KMS-11 (cell line): ENCODE results near the gene TFDP2.
"Not testable (repeated sequence)": the region's sequence is repeated elsewhere in the genome, so short reads cannot be mapped to it uniquely, and the experiment has no call there.

ENCODE experiments used
- H2AFZ ChIP-seq: fragments of 200-600 bp; sonication (generic); 2 replicates; pipeline ENCODE4 v1.6.1; 2016; ENCODE audit warnings: antibody characterized with exemption, mixed run types, low read depth
- H3K27ac ChIP-seq: fragments of 200-600 bp; sonication (generic); 2 replicates; pipeline ENCODE4 v1.6.1; 2016; ENCODE audit warnings: mild to moderate bottlenecking, mixed run types
- H3K27me3 ChIP-seq: fragments of 200-600 bp; sonication (generic); 2 replicates; pipeline ENCODE4 v1.6.1; 2017; ENCODE audit warnings: mild to moderate bottlenecking, low read depth, mixed run types, moderate library complexity; ENCODE audit not compliant: insufficient read depth
- H3K36me3 ChIP-seq: fragments of 200-600 bp; sonication (generic); 2 replicates; pipeline ENCODE4 v1.6.1; 2017; ENCODE audit warnings: mild to moderate bottlenecking, mixed run types; ENCODE audit not compliant: insufficient read depth
- H3K4me1 ChIP-seq: fragments of 200-600 bp; sonication (generic); 2 replicates; pipeline ENCODE4 v1.6.1; 2016; ENCODE audit warnings: mild to moderate bottlenecking, low read depth, mixed run types; ENCODE audit not compliant: poor library complexity, severe bottlenecking
- H3K4me2 ChIP-seq: fragments of 200-600 bp; sonication (generic); 2 replicates; pipeline ENCODE4 v1.7.0; 2016; ENCODE audit warnings: mild to moderate bottlenecking, mixed run types
- H3K4me3 ChIP-seq: fragments of 200-600 bp; sonication (generic); IDR thresholded peaks from 2 replicates; pipeline ENCODE4 v1.6.1; 2017; ENCODE audit warnings: low read depth, low read length, mixed read lengths; ENCODE audit not compliant: insufficient read depth
- H3K79me2 ChIP-seq: fragments of 200-600 bp; sonication (generic); 2 replicates; pipeline ENCODE4 v1.6.1; 2016; ENCODE audit warnings: low read depth, mixed run types; ENCODE audit not compliant: insufficient read depth
- H3K9ac ChIP-seq: fragments of 200-600 bp; sonication (generic); 2 replicates; pipeline ENCODE4 v1.6.1; 2016; ENCODE audit warnings: mild to moderate bottlenecking, mixed run types
- H4K20me1 ChIP-seq: fragments of 200-600 bp; sonication (generic); 2 replicates; pipeline ENCODE4 v1.6.1; 2016; ENCODE audit warnings: mild to moderate bottlenecking, mixed run types; ENCODE audit not compliant: insufficient read depth
- TF ChIP-seq, protein P1 (sequence below): fragments of 200-600 bp; sonication (generic); conservative IDR thresholded peaks from 2 replicates; pipeline ENCODE4 v1.6.1; 2017; ENCODE audit warnings: low read depth, mild to moderate bottlenecking, antibody characterized with exemption, low read length, moderate library complexity, mixed read lengths

The TFDP2 gene

GRCh38 chr3:142150271-142150670 lies 927 bp upstream of the TFDP2 start:
- Histone ChIP-seq H2AFZ (no peak overlapping the region), H3K4me3 (no peak overlapping the region), H3K27ac (no peak overlapping the region), H3K4me2 (no peak overlapping the region), H3K9ac (no peak overlapping the region), H3K79me2 (peaks cover 8% of the 10 kb centered on the region; the same call in 1 of the 2 replicates), H4K20me1 (no peaks in the 10 kb centered on the region), H3K27me3 (no peaks in the 10 kb centered on the region), H3K36me3 (no peaks in the 10 kb centered on the region), H3K4me1 (peaks cover 24% of the 10 kb centered on the region)
- TF ChIP-seq, protein P1, sequence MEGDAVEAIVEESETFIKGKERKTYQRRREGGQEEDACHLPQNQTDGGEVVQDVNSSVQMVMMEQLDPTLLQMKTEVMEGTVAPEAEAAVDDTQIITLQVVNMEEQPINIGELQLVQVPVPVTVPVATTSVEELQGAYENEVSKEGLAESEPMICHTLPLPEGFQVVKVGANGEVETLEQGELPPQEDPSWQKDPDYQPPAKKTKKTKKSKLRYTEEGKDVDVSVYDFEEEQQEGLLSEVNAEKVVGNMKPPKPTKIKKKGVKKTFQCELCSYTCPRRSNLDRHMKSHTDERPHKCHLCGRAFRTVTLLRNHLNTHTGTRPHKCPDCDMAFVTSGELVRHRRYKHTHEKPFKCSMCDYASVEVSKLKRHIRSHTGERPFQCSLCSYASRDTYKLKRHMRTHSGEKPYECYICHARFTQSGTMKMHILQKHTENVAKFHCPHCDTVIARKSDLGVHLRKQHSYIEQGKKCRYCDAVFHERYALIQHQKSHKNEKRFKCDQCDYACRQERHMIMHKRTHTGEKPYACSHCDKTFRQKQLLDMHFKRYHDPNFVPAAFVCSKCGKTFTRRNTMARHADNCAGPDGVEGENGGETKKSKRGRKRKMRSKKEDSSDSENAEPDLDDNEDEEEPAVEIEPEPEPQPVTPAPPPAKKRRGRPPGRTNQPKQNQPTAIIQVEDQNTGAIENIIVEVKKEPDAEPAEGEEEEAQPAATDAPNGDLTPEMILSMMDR: no peak

DNA sequence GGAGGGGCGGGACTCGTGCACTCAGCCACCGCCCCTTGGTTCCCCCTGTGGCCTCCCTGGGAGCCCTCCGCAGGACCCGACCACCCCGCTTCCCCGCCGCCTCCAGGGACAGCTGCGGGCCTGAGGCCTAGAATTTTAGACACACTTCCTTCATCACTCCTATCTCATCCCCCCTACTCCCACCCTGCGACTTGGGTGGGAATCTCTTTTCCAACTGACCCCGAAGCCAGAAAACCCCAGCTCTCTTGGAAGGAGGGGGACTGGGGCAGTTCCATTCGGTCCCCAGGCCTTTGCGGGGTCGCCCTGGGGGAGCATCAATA lies 289 bp upstream of the TFDP2 start:
- Histone ChIP-seq H3K4me3 (peak overlapping the region; percentile 82), H3K4me2 (peak overlapping the region; percentile 76), H3K79me2 (peaks cover 8% of the 10 kb centered on the region; the same call in 1 of the 2 replicates), H3K4me1 (peaks cover 24% of the 10 kb centered on the region), H3K27ac (no peak overlapping the region), H2AFZ (peak overlapping the region; percentile 73), H3K9ac (peak overlapping the region; percentile 76; the same call in 1 of the 2 replicates), H3K27me3 (no peaks in the 10 kb centered on the region), H3K36me3 (no peaks in the 10 kb centered on the region), H4K20me1 (no peaks in the 10 kb centered on the region)
- TF ChIP-seq, protein P1: no peak

- peak overlapping the region; percentile 76 for H3K9ac ChIP-seq
- H3K4me1 ChIP-seq: peaks cover 24% of the 10 kb centered on the region
- peaks cover 8% of the 10 kb centered on the region; the same call in 1 of the 2 replicates for H3K79me2 ChIP-seq
- TF ChIP-seq, protein P1: no peak
- no peaks in the 10 kb centered on the region for H3K27me3 ChIP-seq
- peak overlapping the region; percentile 73 for H2AFZ ChIP-seq
- no peak overlapping the region for H3K4me3 ChIP-seq
- no peaks in the 10 kb centered on the region for H3K36me3 ChIP-seq
- no peaks in the 10 kb centered on the region for H4K20me1 ChIP-seq
- peak overlapping the region; percentile 76 for H3K4me2 ChIP-seq
- H3K27ac ChIP-seq: peak overlapping the region; percentile 63; the same call in 1 of the 2 replicates
Observed at GRCh38 chr3:142148044-142148791, 1.1 kb downstream of the TFDP2 start.

DNA sequence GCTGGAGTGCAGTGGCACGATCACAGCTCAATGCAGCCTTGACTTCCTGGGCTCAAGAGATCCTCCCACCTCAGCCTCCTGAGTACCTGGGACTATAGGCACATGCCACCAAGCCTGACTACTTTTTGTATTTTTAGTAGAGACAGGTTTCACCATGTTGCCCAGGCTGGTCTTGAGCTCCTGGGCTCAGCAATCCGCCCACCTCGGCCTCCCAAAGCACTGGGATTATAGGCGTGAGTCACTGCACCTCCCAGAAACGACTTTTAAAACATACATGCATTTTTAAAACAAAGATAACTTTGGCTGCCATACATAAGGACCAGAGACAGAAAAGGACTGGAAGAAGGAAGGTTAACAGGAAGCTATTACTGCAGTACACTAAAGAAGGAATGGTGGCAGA lies 4.8 kb downstream of the TFDP2 start:
- H2AFZ ChIP-seq, H3K4me2 ChIP-seq, H3K27ac ChIP-seq, H3K9ac ChIP-seq, H3K27me3 ChIP-seq, H3K79me2 ChIP-seq, H3K36me3 ChIP-seq, H3K4me3 ChIP-seq, H4K20me1 ChIP-seq: not testable (repeated sequence)
- peaks cover 21% of the 10 kb centered on the region for H3K4me1 ChIP-seq

- H4K20me1 ChIP-seq, H2AFZ ChIP-seq, H3K36me3 ChIP-seq, H3K4me2 ChIP-seq, H3K4me1 ChIP-seq, H3K27ac ChIP-seq, H3K27me3 ChIP-seq, H3K4me3 ChIP-seq, H3K79me2 ChIP-seq, H3K9ac ChIP-seq: not testable (repeated sequence)
Observed at GRCh38 chr3:142140608-142141285, 8.6 kb downstream of the TFDP2 start.

DNA sequence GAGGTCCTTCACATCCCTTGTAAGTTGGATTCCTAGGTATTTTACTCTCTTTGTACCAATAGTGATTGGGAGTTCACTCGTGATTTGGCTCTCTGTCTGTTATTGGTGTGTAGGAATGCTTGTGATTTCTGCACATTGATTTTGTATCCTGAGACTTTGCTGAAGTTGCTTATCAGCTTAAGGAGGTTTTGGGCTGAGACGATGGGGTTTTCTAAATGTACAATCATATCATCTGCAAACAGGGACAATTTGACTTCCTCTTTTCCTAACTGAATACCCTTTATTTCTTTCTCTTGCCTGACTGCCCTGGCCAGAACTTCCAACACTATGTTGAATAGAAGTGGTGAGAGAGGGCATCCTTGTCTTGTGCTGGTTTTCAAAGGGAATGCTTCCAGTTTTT lies 12.3 kb downstream of the TFDP2 start:
- not testable (repeated sequence) for H4K20me1 ChIP-seq, H3K27ac ChIP-seq, H3K4me3 ChIP-seq, H2AFZ ChIP-seq, H3K4me2 ChIP-seq, H3K79me2 ChIP-seq, H3K4me1 ChIP-seq, H3K27me3 ChIP-seq, H3K36me3 ChIP-seq, H3K9ac ChIP-seq
